T-cell (primary cell): ENCODE results near the gene PLXNA2. TPM values are rescaled to one million over a fixed set of nuclear protein-coding genes. Genes with fewer than 3 reads are reported as not detected.

Experiments
- ATAC-seq, 4 experiments: fragments of 200-7000 bp in 3 of 4; fragments of 150-1000 bp in 1 of 4; cut with Tn5 transposase; replicated peaks in 1 of 4; 1 replicate in 3 of 4; 2 replicates in 1 of 4; pipeline ENCODE4 v1.10.0; 2021; ENCODE audit warnings: moderate library complexity in 3 of 4, mild to moderate bottlenecking in 2 of 4, moderate number of reproducible peaks in 1 of 4
- CTCF ChIA-PET, 2 donors: fragments of 300-600 bp; sonication (Branson Sonifier 250); formaldehyde crosslinking; loops; one replicate each; lab custom pipeline; 2022; ENCODE audit warnings: antibody characterized with exemption in 2 of 2; lab: Charles Lee
- POLR2A ChIA-PET, 2 donors: fragments of 300-600 bp; sonication (Branson Sonifier 250); formaldehyde crosslinking; loops; one replicate each; lab custom pipeline; 2022; ENCODE audit warnings: antibody characterized with exemption in 2 of 2; lab: Charles Lee
- DNase-seq, 35 experiments: peaks; one replicate each; pipeline versions ENCODE4 v3.0.0 to v3.0.0-alpha.2; 2013 to 2023
- H3K27ac ChIP-seq: one replicate; pipeline ENCODE4 v1.5.1; 2013; ENCODE audit warnings: low read length
- H3K27me3 ChIP-seq, 2 experiments: replicated peaks in 1 of 2; 1 replicate in 1 of 2; 2 replicates in 1 of 2; pipeline versions ENCODE4 v1.6.1 to v1.7.0; 2013; ENCODE audit warnings: low read length in 1 of 2, mixed read lengths in 1 of 2; ENCODE audit not compliant: control insufficient read depth in 2 of 2, insufficient read depth in 2 of 2; ENCODE audit errors: extremely low read depth in 1 of 2
- H3K36me3 ChIP-seq, 2 donors: 1 replicate in 1 of 2; 2 replicates in 1 of 2; pipeline versions ENCODE4 v1.6.1 to v1.7.0; 2013; ENCODE audit warnings: low read length in 1 of 2; ENCODE audit not compliant: control insufficient read depth in 2 of 2, insufficient read depth in 1 of 2; ENCODE audit errors: extremely low read depth in 1 of 2
- H3K4me1 ChIP-seq, 2 experiments: 1 replicate in 1 of 2; 2 replicates in 1 of 2; pipeline versions ENCODE4 v1.6.1 to v1.7.0; 2013; ENCODE audit warnings: low read length in 2 of 2, mixed read lengths in 1 of 2; ENCODE audit not compliant: insufficient read depth in 2 of 2, control insufficient read depth in 1 of 2; ENCODE audit errors: extremely low read depth in 1 of 2
- H3K4me3 ChIP-seq, 2 donors: 1 replicate in 1 of 2; 2 replicates in 1 of 2; pipeline versions ENCODE4 v1.5.1 to v1.7.0; 2013; ENCODE audit warnings: mild to moderate bottlenecking in 2 of 2, low read length in 1 of 2, moderate library complexity in 1 of 2; ENCODE audit not compliant: control insufficient read depth in 1 of 2; ENCODE audit errors: extremely low read depth in 1 of 2
- H3K9me3 ChIP-seq: 2 replicates; pipeline ENCODE4 v1.7.0; 2013
- H3K27ac Mint-ChIP-seq, 2 donors: one replicate each; pipeline ENCODE4 v1.8.0; 2020 to 2021; ENCODE audit warnings: mild to moderate bottlenecking in 2 of 2, mixed read lengths in 2 of 2
- H3K27me3 Mint-ChIP-seq, 2 donors: one replicate each; pipeline ENCODE4 v1.8.0; 2021 to 2022; ENCODE audit warnings: mixed read lengths in 2 of 2
- H3K36me3 Mint-ChIP-seq: one replicate; pipeline ENCODE4 v1.8.0; 2021; ENCODE audit warnings: mixed read lengths
- H3K4me1 Mint-ChIP-seq, 3 donors: one replicate each; pipeline ENCODE4 v1.8.0; 2020 to 2022; ENCODE audit warnings: mixed read lengths in 3 of 3, mild to moderate bottlenecking in 1 of 3
- H3K4me3 Mint-ChIP-seq, 3 donors: one replicate each; pipeline ENCODE4 v1.8.0; 2020 to 2022; ENCODE audit warnings: mild to moderate bottlenecking in 3 of 3, mixed read lengths in 3 of 3, moderate library complexity in 3 of 3
- H3K9me3 Mint-ChIP-seq, 3 donors: one replicate each; pipeline ENCODE4 v1.8.0; 2020 to 2022; ENCODE audit warnings: mixed read lengths in 3 of 3
- whole genome bisulfite sequencing: methylation state at CpG from one replicate; pipeline ENCODE4 v1.1.5; 2013; ENCODE audit warnings: missing lambda C conversion rate; ENCODE audit not compliant: insufficient coverage; 5-methylcytosine and 5-hydroxymethylcytosine counted together
- total RNA-seq, 35 experiments: library from RNA in 6 of 35; stranded (reverse) in 6 of 35; fragments of 120-200 nt in 1 of 35; gene quantifications; one replicate each; pipeline versions ENCODE4 v1.2.1 to v1.2.4 and lab custom pipeline; 2013 to 2026

Gene PLXNA2
- total RNA-seq, 5 donors from 2014 or later (not counting 1 experiment from before 2014, with no cell fraction given): 1.3 to 2.6 (median 2.2) TPM

GRCh38 chr1:208071435-208072031, 172.7 kb downstream of the PLXNA2 start:
- Mint-ChIP-seq H3K4me3 (no peak overlapping the region), H3K27me3 (no peaks in the 10 kb centered on the region), H3K4me1 (no peaks in the 10 kb centered on the region), H3K36me3 (no peaks in the 10 kb centered on the region), H3K27ac (no peak overlapping the region), H3K9me3 (no peaks in the 10 kb centered on the region)
- DNase-seq (no peak), ATAC-seq (no peak)
- no peaks in the 10 kb centered on the region for H3K4me1 ChIP-seq
- peaks cover 0 to 8% of the 10 kb centered on the region in 2 experiments for H3K27me3 ChIP-seq
- ChIA-PET POLR2A (no interaction called here), CTCF (no interaction called here)
- no peak overlapping the region for H3K4me3 ChIP-seq
- 72% methylated on average over 2 of the region's 7 CpGs for WGBS
- H3K36me3 ChIP-seq: no peaks in the 10 kb centered on the region
- no peak overlapping the region for H3K27ac ChIP-seq
- H3K9me3 ChIP-seq: no peaks in the 10 kb centered on the region

- Histone ChIP-seq H3K4me1 (no peaks in the 10 kb centered on the region), H3K36me3 (no peaks in the 10 kb centered on the region), H3K27me3 (peaks cover 0 to 8% of the 10 kb centered on the region in 2 experiments), H3K4me3 (no peak overlapping the region), H3K27ac (no peak overlapping the region), H3K9me3 (no peaks in the 10 kb centered on the region)
- no peaks in the 10 kb centered on the region for H3K27me3 Mint-ChIP-seq
- DNase-seq: no peak
- CTCF ChIA-PET: no interaction called here
- no peaks in the 10 kb centered on the region for H3K4me1 Mint-ChIP-seq
- no peak overlapping the region for H3K4me3 Mint-ChIP-seq
- H3K9me3 Mint-ChIP-seq: no peaks in the 10 kb centered on the region
- POLR2A ChIA-PET: no interaction called here
- no peaks in the 10 kb centered on the region for H3K36me3 Mint-ChIP-seq
- no peak overlapping the region for H3K27ac Mint-ChIP-seq
- 81% methylated on average over 3 of the region's 4 CpGs for WGBS
- ATAC-seq: no peak
Observed at GRCh38 chr1:208069908-208070307, 174.3 kb downstream of the PLXNA2 start.

- no peaks in the 10 kb centered on the region for H3K36me3 Mint-ChIP-seq
- Histone ChIP-seq H3K4me1 (no peaks in the 10 kb centered on the region), H3K27ac (no peak overlapping the region), H3K27me3 (peaks cover 0 to 11% of the 10 kb centered on the region in 2 experiments), H3K4me3 (no peak overlapping the region), H3K36me3 (no peaks in the 10 kb centered on the region), H3K9me3 (no peaks in the 10 kb centered on the region)
- DNase-seq: no peak
- no peaks in the 10 kb centered on the region for H3K4me1 Mint-ChIP-seq
- POLR2A ChIA-PET: no interaction called here
- CTCF ChIA-PET: interaction anchor here in 1 of 2 donors (0.9 kb wide), 1 partner anchor 48 kb away, joined by 10 read pairs; no protein-coding TSS in a partner anchor
- no peak for ATAC-seq
- 48% methylated on average over 7 of the region's 8 CpGs for WGBS
- H3K4me3 Mint-ChIP-seq: no peak overlapping the region
- H3K27me3 Mint-ChIP-seq: no peaks in the 10 kb centered on the region
- H3K9me3 Mint-ChIP-seq: no peaks in the 10 kb centered on the region
- H3K27ac Mint-ChIP-seq: no peak overlapping the region
Observed at GRCh38 chr1:208069317-208069716, 174.9 kb downstream of the PLXNA2 start.

GRCh38 chr1:208068908-208069307, 175.3 kb downstream of the PLXNA2 start:
- H3K27me3 ChIP-seq: peaks cover 0 to 8% of the 10 kb centered on the region in 2 experiments
- no peaks in the 10 kb centered on the region for H3K9me3 ChIP-seq
- Mint-ChIP-seq H3K27ac (no peak overlapping the region), H3K36me3 (no peaks in the 10 kb centered on the region), H3K4me1 (no peaks in the 10 kb centered on the region), H3K9me3 (no peaks in the 10 kb centered on the region), H3K27me3 (no peaks in the 10 kb centered on the region), H3K4me3 (no peak overlapping the region)
- ATAC-seq (no peak), DNase-seq (no peak)
- 69% methylated on average over 3 of the region's 3 CpGs for WGBS
- H3K4me3 ChIP-seq: no peak overlapping the region
- no peak overlapping the region for H3K27ac ChIP-seq
- POLR2A ChIA-PET: no interaction called here
- no peaks in the 10 kb centered on the region for H3K36me3 ChIP-seq
- H3K4me1 ChIP-seq: no peaks in the 10 kb centered on the region
- CTCF ChIA-PET: interaction anchor here in 1 of 2 donors (0.9 kb wide), 1 partner anchor 47 kb away, joined by 10 read pairs; no protein-coding TSS in a partner anchor

- H3K27ac ChIP-seq: no peak overlapping the region
- 83% methylated on average over 6 of the region's 7 CpGs for WGBS
- H3K4me1 ChIP-seq: no peaks in the 10 kb centered on the region
- DNase-seq: no peak
- peaks cover 0 to 8% of the 10 kb centered on the region in 2 experiments for H3K27me3 ChIP-seq
- CTCF ChIA-PET: interaction anchor here in 1 of 2 donors (0.9 kb wide), 1 partner anchor 47 kb away, joined by 10 read pairs; no protein-coding TSS in a partner anchor
- no peaks in the 10 kb centered on the region for H3K36me3 ChIP-seq
- Mint-ChIP-seq H3K27me3 (no peaks in the 10 kb centered on the region), H3K9me3 (no peaks in the 10 kb centered on the region), H3K36me3 (no peaks in the 10 kb centered on the region), H3K4me3 (no peak overlapping the region), H3K27ac (no peak overlapping the region), H3K4me1 (no peaks in the 10 kb centered on the region)
- no peaks in the 10 kb centered on the region for H3K9me3 ChIP-seq
- no peak overlapping the region for H3K4me3 ChIP-seq
- POLR2A ChIA-PET: no interaction called here
- ATAC-seq: no peak
Observed at GRCh38 chr1:208068407-208068806, 175.8 kb downstream of the PLXNA2 start.

- H3K4me1 Mint-ChIP-seq: no peaks in the 10 kb centered on the region
- no CpG with 5 or more reads among the region's 1 CpG for WGBS
- H3K36me3 Mint-ChIP-seq: no peaks in the 10 kb centered on the region
- Histone ChIP-seq H3K27ac (no peak overlapping the region), H3K9me3 (no peaks in the 10 kb centered on the region), H3K4me1 (no peaks in the 10 kb centered on the region), H3K4me3 (no peak overlapping the region), H3K27me3 (peaks cover 0 to 15% of the 10 kb centered on the region in 2 experiments), H3K36me3 (no peaks in the 10 kb centered on the region)
- ChIA-PET POLR2A (no interaction called here), CTCF (no interaction called here)
- H3K4me3 Mint-ChIP-seq: no peak overlapping the region
- DNase-seq (no peak), ATAC-seq (no peak)
- no peak overlapping the region for H3K27ac Mint-ChIP-seq
- peaks cover 0 to 4% of the 10 kb centered on the region in 2 donors for H3K27me3 Mint-ChIP-seq
- no peaks in the 10 kb centered on the region for H3K9me3 Mint-ChIP-seq
Observed at GRCh38 chr1:208066583-208066982, 177.6 kb downstream of the PLXNA2 start.
